ENCODE data around the gene HOXA13.

DNA sequence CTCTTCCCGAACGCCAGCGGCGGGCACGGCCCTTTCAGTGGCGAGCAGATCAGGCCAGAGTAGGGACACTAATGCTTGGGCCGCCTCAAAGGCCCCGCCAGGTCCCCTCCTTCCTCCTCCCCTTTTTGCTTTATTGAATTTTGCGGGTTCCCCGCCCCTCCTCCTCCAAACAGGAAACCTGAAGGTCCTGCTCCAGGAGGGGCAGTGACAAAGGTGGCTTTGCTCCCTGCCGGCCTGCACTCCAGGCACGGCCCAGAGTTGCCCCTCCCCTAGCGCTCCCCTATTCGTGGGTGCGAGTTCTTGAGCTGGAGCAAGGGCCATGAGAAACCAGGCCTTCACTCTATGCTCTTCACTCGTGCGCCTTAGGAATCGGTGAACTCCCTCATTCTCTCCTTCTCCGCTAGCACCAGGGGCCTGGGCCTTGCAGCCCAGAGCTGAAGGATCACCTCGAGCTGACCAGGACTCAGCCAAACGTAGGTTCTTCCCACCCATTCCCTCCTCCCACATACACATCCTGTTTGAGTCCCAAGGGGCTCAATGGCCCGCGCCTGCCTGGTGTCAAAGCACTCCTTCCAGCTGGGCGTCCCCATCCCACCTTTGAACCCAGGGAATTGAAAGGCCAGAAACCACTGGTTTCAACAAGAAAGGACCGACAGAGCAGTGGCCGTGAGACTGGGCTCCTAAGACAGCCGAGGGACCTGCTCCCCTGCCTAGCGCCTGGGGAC, 51.7 kb downstream of the HOXA13 start:
- TF ChIP-seq EP300 (IDR thresholded peaks at IDR 0.05) (no peak), POLR2AphosphoS5 (IDR thresholded peaks at IDR 0.05) (peak in 1 of 2 donors; percentile 79), POLR2A (IDR thresholded peaks at IDR 0.05) (no peak)
- TF ChIP-seq, protein P1, sequence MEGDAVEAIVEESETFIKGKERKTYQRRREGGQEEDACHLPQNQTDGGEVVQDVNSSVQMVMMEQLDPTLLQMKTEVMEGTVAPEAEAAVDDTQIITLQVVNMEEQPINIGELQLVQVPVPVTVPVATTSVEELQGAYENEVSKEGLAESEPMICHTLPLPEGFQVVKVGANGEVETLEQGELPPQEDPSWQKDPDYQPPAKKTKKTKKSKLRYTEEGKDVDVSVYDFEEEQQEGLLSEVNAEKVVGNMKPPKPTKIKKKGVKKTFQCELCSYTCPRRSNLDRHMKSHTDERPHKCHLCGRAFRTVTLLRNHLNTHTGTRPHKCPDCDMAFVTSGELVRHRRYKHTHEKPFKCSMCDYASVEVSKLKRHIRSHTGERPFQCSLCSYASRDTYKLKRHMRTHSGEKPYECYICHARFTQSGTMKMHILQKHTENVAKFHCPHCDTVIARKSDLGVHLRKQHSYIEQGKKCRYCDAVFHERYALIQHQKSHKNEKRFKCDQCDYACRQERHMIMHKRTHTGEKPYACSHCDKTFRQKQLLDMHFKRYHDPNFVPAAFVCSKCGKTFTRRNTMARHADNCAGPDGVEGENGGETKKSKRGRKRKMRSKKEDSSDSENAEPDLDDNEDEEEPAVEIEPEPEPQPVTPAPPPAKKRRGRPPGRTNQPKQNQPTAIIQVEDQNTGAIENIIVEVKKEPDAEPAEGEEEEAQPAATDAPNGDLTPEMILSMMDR (IDR thresholded peaks at IDR 0.05), result no peak

Measured in upper lobe of left lung (tissue), 4 donors.